Fibroblast of lung (primary cell): ENCODE measurements around the gene WWOX. TPM values are rescaled to one million over a fixed set of nuclear protein-coding genes. Genes with fewer than 3 reads are reported as not detected.

ENCODE experiments used
- DNase-seq, 2 donors: peaks; one replicate each; pipeline versions ENCODE4 v3.0.0 to v3.0.0-alpha.2; 2010; ENCODE audit warnings: low read depth in 2 of 2
- H2AFZ ChIP-seq: 2 replicates; pipeline ENCODE4 v1.5.1; 2012; ENCODE audit warnings: low read length, control low read depth, inconsistent platforms
- H3K27ac ChIP-seq: 2 replicates; pipeline ENCODE4 v1.5.1; 2011; ENCODE audit warnings: low read length, control low read depth; ENCODE audit not compliant: insufficient read depth
- H3K27me3 ChIP-seq: 2 replicates; pipeline ENCODE4 v1.5.1; 2011; ENCODE audit warnings: mild to moderate bottlenecking, low read length; ENCODE audit not compliant: control insufficient read depth, insufficient read depth
- H3K36me3 ChIP-seq: 2 replicates; pipeline ENCODE4 v1.5.1; 2011; ENCODE audit warnings: low read length; ENCODE audit not compliant: control insufficient read depth, insufficient read depth
- H3K4me1 ChIP-seq: 2 replicates; pipeline ENCODE4 v1.5.1; 2011; ENCODE audit warnings: low read length; ENCODE audit not compliant: control insufficient read depth, insufficient read depth; ENCODE audit errors: extremely low read depth
- H3K4me2 ChIP-seq: 2 replicates; pipeline ENCODE4 v1.5.1; 2011; ENCODE audit warnings: low read length, control low read depth; ENCODE audit not compliant: insufficient read depth; ENCODE audit errors: extremely low read depth
- H3K4me3 ChIP-seq, 4 experiments: fragments of 200-600 bp in 1 of 4; sonication (generic) in 1 of 4; replicated peaks in 1 of 4; 2 replicates each; pipeline ENCODE4 v1.5.1; 2011 to 2016; ENCODE audit warnings: low read length in 4 of 4, low read depth in 3 of 4, mild to moderate bottlenecking in 3 of 4, control low read depth in 2 of 4, inconsistent platforms in 1 of 4, mixed read lengths in 1 of 4; ENCODE audit not compliant: insufficient read depth in 1 of 4; ENCODE audit errors: control extremely low read depth in 1 of 4
- H3K79me2 ChIP-seq: 2 replicates; pipeline ENCODE4 v1.5.1; 2012; ENCODE audit warnings: mild to moderate bottlenecking, low read length, inconsistent platforms; ENCODE audit not compliant: control insufficient read depth, insufficient read depth
- H3K9ac ChIP-seq: 2 replicates; pipeline ENCODE4 v1.5.1; 2011; ENCODE audit warnings: mild to moderate bottlenecking, low read length, control low read depth; ENCODE audit not compliant: insufficient read depth
- H3K9me3 ChIP-seq: 2 replicates; pipeline ENCODE4 v1.5.1; 2012; ENCODE audit warnings: low read depth, low read length; ENCODE audit not compliant: control insufficient read depth, insufficient read depth
- H4K20me1 ChIP-seq: 2 replicates; pipeline ENCODE4 v1.5.1; 2011; ENCODE audit warnings: low read length; ENCODE audit not compliant: control insufficient read depth, insufficient read depth; ENCODE audit errors: extremely low read depth
- EZH2 ChIP-seq: IDR thresholded peaks from 2 replicates; pipeline ENCODE4 v1.5.1; 2012; ENCODE audit warnings: low read length, control low read depth, mild to moderate bottlenecking; ENCODE audit errors: missing control alignments
- polyA plus RNA-seq, 2 donors: library from polyadenylated mRNA; depleted of rRNA in 1 of 2; stranded (reverse) in 1 of 2; unstranded in 1 of 2; fragments of >200 nt; gene quantifications; 2 replicates each; pipeline ENCODE4 v1.2.1, GENCODE V29; 2011 to 2012; ENCODE audit warnings: missing spikeins in 1 of 2
- total RNA-seq: library from RNA; depleted of rRNA; stranded (reverse); fragments of >200 nt; gene quantifications from 2 replicates; pipeline ENCODE4 v1.2.1, GENCODE V29; 2014
- TF ChIP-seq, protein P1 (sequence below), 2 donors: IDR thresholded peaks in 1 of 2; conservative IDR thresholded peaks in 1 of 2; 1 replicate in 1 of 2; 2 replicates in 1 of 2; pipeline ENCODE4 v1.5.1; 2011 to 2012; ENCODE audit warnings: low read length in 2 of 2, control low read depth in 1 of 2, inconsistent platforms in 1 of 2, low read depth in 1 of 2, mild to moderate bottlenecking in 1 of 2

The WWOX gene
- total and polyA plus RNA-seq, 2 donors (not counting 1 experiment from before 2014, with no cell fraction given): 5.6 to 16.3 TPM

DNA sequence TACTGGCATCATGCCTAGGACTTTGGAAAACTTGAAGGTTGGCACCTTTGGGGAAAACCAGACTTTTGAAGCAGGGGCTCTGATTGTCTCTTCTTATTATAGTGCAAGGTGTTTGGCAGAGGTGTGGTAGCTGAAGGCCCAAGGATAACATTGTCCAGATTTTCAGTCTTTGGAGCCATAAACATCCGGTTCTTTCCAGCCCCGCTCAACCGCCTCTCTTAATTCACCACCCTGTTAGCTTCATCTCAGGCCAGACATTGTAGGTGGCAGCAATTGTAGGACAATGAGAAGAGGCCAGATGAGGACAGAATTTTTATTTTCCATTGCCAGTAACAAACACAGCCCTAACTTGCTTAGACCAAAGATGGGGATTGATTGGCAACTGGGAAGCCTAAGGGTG, 851.3 kb downstream of the WWOX start:
- Histone ChIP-seq H2AFZ (no peak overlapping the region), H3K9ac (no peak overlapping the region), H3K4me2 (no peak overlapping the region), H3K9me3 (peaks cover 2% of the 10 kb centered on the region), H3K79me2 (no peaks in the 10 kb centered on the region), H3K4me3 (no peak overlapping the region), H3K27me3 (no peaks in the 10 kb centered on the region), H3K27ac (no peak overlapping the region), H4K20me1 (no peaks in the 10 kb centered on the region), H3K4me1 (no peaks in the 10 kb centered on the region), H3K36me3 (no peaks in the 10 kb centered on the region)
- no peak for DNase-seq
- TF ChIP-seq EZH2: no peak
- TF ChIP-seq, protein P1, sequence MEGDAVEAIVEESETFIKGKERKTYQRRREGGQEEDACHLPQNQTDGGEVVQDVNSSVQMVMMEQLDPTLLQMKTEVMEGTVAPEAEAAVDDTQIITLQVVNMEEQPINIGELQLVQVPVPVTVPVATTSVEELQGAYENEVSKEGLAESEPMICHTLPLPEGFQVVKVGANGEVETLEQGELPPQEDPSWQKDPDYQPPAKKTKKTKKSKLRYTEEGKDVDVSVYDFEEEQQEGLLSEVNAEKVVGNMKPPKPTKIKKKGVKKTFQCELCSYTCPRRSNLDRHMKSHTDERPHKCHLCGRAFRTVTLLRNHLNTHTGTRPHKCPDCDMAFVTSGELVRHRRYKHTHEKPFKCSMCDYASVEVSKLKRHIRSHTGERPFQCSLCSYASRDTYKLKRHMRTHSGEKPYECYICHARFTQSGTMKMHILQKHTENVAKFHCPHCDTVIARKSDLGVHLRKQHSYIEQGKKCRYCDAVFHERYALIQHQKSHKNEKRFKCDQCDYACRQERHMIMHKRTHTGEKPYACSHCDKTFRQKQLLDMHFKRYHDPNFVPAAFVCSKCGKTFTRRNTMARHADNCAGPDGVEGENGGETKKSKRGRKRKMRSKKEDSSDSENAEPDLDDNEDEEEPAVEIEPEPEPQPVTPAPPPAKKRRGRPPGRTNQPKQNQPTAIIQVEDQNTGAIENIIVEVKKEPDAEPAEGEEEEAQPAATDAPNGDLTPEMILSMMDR (conservative IDR thresholded peaks at IDR 0.05 in 1 of 2, IDR thresholded peaks at IDR 0.05 in 1 of 2; ENCODE audit: low read depth in 1 of 2, low read length in 2 of 2): no peak

DNA sequence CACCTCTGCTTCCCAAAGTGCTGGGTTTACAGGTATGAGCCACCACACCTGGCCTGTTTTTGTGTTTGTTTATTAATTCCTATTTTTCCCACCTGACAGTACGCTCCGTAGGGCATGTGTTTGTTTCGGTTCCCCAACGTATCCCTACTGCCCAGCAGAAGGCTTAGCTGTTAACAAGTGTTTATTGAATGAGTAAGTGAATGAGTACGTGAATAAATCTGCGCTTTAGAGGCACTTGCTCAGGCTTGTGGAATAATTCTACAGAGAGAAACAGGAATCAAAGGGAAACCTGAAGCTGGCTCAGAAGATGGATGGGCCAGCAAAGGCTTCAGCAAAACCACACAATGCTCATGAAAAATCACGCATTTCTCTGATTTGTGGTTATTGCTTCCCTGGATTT, 853.2 kb downstream of the WWOX start:
- Histone ChIP-seq H3K36me3 (no peaks in the 10 kb centered on the region), H3K4me3 (no peak overlapping the region), H2AFZ (no peak overlapping the region), H3K4me1 (no peaks in the 10 kb centered on the region), H3K79me2 (no peaks in the 10 kb centered on the region), H3K4me2 (no peak overlapping the region), H3K27ac (no peak overlapping the region), H3K9ac (no peak overlapping the region), H4K20me1 (no peaks in the 10 kb centered on the region), H3K9me3 (peaks cover 2% of the 10 kb centered on the region), H3K27me3 (no peaks in the 10 kb centered on the region)
- TF ChIP-seq EZH2: no peak
- TF ChIP-seq, protein P1 (conservative IDR thresholded peaks at IDR 0.05 in 1 of 2, IDR thresholded peaks at IDR 0.05 in 1 of 2; ENCODE audit: low read depth in 1 of 2, low read length in 2 of 2): no peak
- no peak for DNase-seq

DNA sequence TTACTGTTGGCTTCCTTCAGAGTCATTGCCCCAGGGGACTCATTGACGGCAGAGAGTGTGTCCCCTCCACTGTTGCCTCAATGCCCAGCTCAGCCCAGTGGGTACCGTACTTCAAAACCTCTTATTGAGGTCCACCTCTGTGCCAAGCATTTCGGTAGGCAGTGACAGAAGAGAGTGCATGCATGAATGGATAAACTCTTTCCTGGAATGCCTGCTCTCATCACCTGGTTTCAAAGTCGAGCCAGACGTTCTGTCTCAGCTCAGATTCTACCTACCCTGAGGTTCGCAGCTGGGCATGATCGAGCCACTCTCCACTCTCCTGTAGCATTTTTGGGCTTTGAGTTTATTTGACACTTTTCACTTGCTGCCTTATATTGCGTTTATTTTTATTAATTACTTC, 854.1 kb downstream of the WWOX start:
- H3K79me2 ChIP-seq: no peaks in the 10 kb centered on the region
- no peaks in the 10 kb centered on the region for H3K27me3 ChIP-seq
- H3K4me3 ChIP-seq: no peak overlapping the region
- no peak overlapping the region for H2AFZ ChIP-seq
- H4K20me1 ChIP-seq: no peaks in the 10 kb centered on the region
- no peak overlapping the region for H3K9ac ChIP-seq
- no peak for DNase-seq
- H3K9me3 ChIP-seq: peaks cover 2% of the 10 kb centered on the region
- TF ChIP-seq, protein P1 (conservative IDR thresholded peaks at IDR 0.05 in 1 of 2, IDR thresholded peaks at IDR 0.05 in 1 of 2; ENCODE audit: low read depth in 1 of 2, low read length in 2 of 2): no peak
- TF ChIP-seq EZH2: no peak
- H3K4me2 ChIP-seq: no peak overlapping the region
- H3K36me3 ChIP-seq: no peaks in the 10 kb centered on the region
- no peaks in the 10 kb centered on the region for H3K4me1 ChIP-seq
- no peak overlapping the region for H3K27ac ChIP-seq
